Liver (tissue), 9 donors: ENCODE data around the gene ZDHHC18. TPM values are rescaled to one million over a fixed set of nuclear protein-coding genes. Genes with fewer than 3 reads are reported as not detected.
A peak's percentile ranks its signal among the peaks of the same experiment; 100 is the strongest.

ENCODE experiments used
- DNase-seq: peaks from one replicate; pipeline ENCODE4 v3.0.0-alpha.2; 2017; ENCODE audit warnings: low spot score
- H3K27ac ChIP-seq, 2 donors: one replicate each; pipeline ENCODE4 v1.7.0; 2013; ENCODE audit warnings: inconsistent platforms in 2 of 2, low read length in 2 of 2, control low read depth in 1 of 2, low read depth in 1 of 2, mild to moderate bottlenecking in 1 of 2
- H3K27me3 ChIP-seq, 4 donors: one replicate each; pipeline versions ENCODE4 v1.6.1 to v1.7.0; 2013; ENCODE audit warnings: low read length in 3 of 4, inconsistent platforms in 1 of 4, mild to moderate bottlenecking in 1 of 4, moderate library complexity in 1 of 4; ENCODE audit not compliant: control insufficient read depth in 4 of 4, insufficient read depth in 4 of 4
- H3K36me3 ChIP-seq, 4 donors: one replicate each; pipeline versions ENCODE4 v1.6.1 to v1.7.0; 2013; ENCODE audit warnings: low read length in 3 of 4, mild to moderate bottlenecking in 3 of 4, low read depth in 1 of 4, moderate library complexity in 1 of 4; ENCODE audit not compliant: control insufficient read depth in 4 of 4, insufficient read depth in 3 of 4
- H3K4me1 ChIP-seq, 4 donors: one replicate each; pipeline versions ENCODE4 v1.6.1 to v1.7.0; 2013; ENCODE audit warnings: low read length in 3 of 4, mild to moderate bottlenecking in 3 of 4, moderate library complexity in 1 of 4; ENCODE audit not compliant: control insufficient read depth in 4 of 4, insufficient read depth in 4 of 4
- H3K4me3 ChIP-seq, 3 donors: one replicate each; pipeline versions ENCODE4 v1.6.1 to v1.7.0; 2013; ENCODE audit warnings: low read length in 3 of 3, control low read depth in 1 of 3, low read depth in 1 of 3, mild to moderate bottlenecking in 1 of 3
- H3K9ac ChIP-seq, 2 donors: one replicate each; pipeline ENCODE4 v1.7.0; 2013; ENCODE audit warnings: low read length in 2 of 2, mild to moderate bottlenecking in 2 of 2, moderate library complexity in 2 of 2, control low read depth in 1 of 2, low read depth in 1 of 2
- H3K9me3 ChIP-seq, 4 donors: one replicate each; pipeline versions ENCODE4 v1.6.1 to v1.7.0; 2013; ENCODE audit warnings: low read length in 3 of 4; ENCODE audit not compliant: control insufficient read depth in 4 of 4
- CTCF ChIP-seq: fragments of 150-350 bp; IDR thresholded peaks from 2 replicates; pipeline ENCODE4 v1.5.1; 2017; ENCODE audit warnings: improper control_type of control experiment, low read depth, low read length; ENCODE audit not compliant: missing input control
- EGR1 ChIP-seq, 2 donors: IDR thresholded peaks; 2 replicates each; pipeline ENCODE4 v1.6.1; 2016 to 2018; ENCODE audit warnings: antibody characterized with exemption in 2 of 2, low read depth in 2 of 2
- HNF4G ChIP-seq: IDR thresholded peaks from 2 replicates; pipeline ENCODE4 v1.6.1; 2016; ENCODE audit warnings: antibody characterized with exemption
- JUND ChIP-seq, 2 donors: IDR thresholded peaks; 2 replicates each; pipeline ENCODE4 v1.6.1; 2016; ENCODE audit warnings: antibody characterized with exemption in 2 of 2
- RAD21 ChIP-seq, 2 donors: IDR thresholded peaks; 2 replicates each; pipeline ENCODE4 v1.6.1; 2016; ENCODE audit warnings: antibody characterized with exemption in 2 of 2, mild to moderate bottlenecking in 2 of 2
- REST ChIP-seq: IDR thresholded peaks from 2 replicates; pipeline ENCODE4 v1.6.1; 2016; ENCODE audit warnings: antibody characterized with exemption, mild to moderate bottlenecking
- YY1 ChIP-seq: IDR thresholded peaks from 2 replicates; pipeline ENCODE4 v1.6.1; 2016; ENCODE audit warnings: antibody characterized with exemption, mild to moderate bottlenecking
- ZBTB33 ChIP-seq: IDR thresholded peaks from 2 replicates; pipeline ENCODE4 v1.6.1; 2016; ENCODE audit warnings: antibody characterized with exemption
- WGBS: extraction: QIAGEN DNeasy Blood & Tissue Kit; methylation state at CpG from one replicate; pipeline ENCODE4 v1.1.7; 2013; 5-methylcytosine and 5-hydroxymethylcytosine counted together
- polyA plus RNA-seq, 2 donors: library from polyadenylated mRNA; stranded (reverse) in 1 of 2; unstranded in 1 of 2; fragments of 200-250 nt in 1 of 2; fragments of >200 nt in 1 of 2; fragmentation: Nextera tagmentation in 1 of 2; extraction: Ambion mirVana in 1 of 2; gene quantifications; one replicate each; pipeline versions ENCODE4 v1.2.1 to v1.2.3, GENCODE V29; 2013 to 2015
- total RNA-seq, 2 donors: library from RNA; depleted of rRNA; stranded (reverse); fragments of >200 nt; gene quantifications; one replicate each; pipeline ENCODE4 v1.2.3, GENCODE V29; 2014
- TF ChIP-seq, protein P1 (sequence below): IDR thresholded peaks from 2 replicates; pipeline ENCODE4 v1.6.1; 2016; ENCODE audit warnings: antibody characterized with exemption
- donor health status: healthy.
- donor health status: healthy.
- donor health status: healthy.
- donor health status: healthy.
- donor health status: healthy.

The ZDHHC18 gene
- total and polyA plus RNA-seq, 4 donors = 2.6 to 9.2 (median 7.9) TPM

- Histone ChIP-seq H3K9ac (no peak overlapping the region), H3K9me3 (no peaks in the 10 kb centered on the region), H3K4me3 (no peak overlapping the region), H3K36me3 (peaks cover 11 to 57% (median 55%) of the 10 kb centered on the region in 4 donors), H3K4me1 (no peaks in the 10 kb centered on the region), H3K27me3 (no peaks in the 10 kb centered on the region), H3K27ac (no peak overlapping the region)
- WGBS = 91% methylated on average over 5 of the region's 5 CpGs
- TF ChIP-seq, protein P1, sequence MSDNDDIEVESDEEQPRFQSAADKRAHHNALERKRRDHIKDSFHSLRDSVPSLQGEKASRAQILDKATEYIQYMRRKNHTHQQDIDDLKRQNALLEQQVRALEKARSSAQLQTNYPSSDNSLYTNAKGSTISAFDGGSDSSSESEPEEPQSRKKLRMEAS = no peak
- no peak for TF ChIP-seq REST
- TF ChIP-seq YY1 = no peak
- no peak for DNase-seq
These were observed 56.4 kb downstream of the ZDHHC18 start for GRCh38 chr1:26882696-26883463.

DNA sequence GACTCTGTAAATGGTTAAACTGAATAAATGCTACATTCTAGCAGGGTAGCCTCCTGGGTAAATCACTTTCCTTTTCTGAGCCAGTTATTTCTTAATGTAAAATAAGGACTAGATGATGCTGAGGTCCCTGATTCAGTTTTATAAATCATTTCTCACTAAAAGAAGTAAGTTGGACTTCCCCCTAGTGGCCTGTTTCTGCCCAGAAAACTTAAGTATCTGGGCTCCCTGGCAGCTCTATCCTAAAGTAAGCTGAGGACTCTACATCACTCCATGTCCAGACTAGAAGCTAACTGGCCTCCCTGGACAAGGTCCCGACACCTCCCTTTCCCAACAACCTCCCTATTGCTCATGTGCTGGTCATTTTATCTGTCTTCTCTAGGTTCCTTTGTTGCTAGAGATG lies 60.6 kb downstream of the ZDHHC18 start:
- Histone ChIP-seq H3K27me3 (no peaks in the 10 kb centered on the region), H3K27ac (no peak overlapping the region), H3K36me3 (peaks cover 8 to 44% (median 39%) of the 10 kb centered on the region in 4 donors), H3K4me3 (no peak overlapping the region), H3K9me3 (no peaks in the 10 kb centered on the region), H3K9ac (no peak overlapping the region), H3K4me1 (peaks cover 1 to 20% (median 17%) of the 10 kb centered on the region in 4 donors)
- DNase-seq = no peak
- TF ChIP-seq ZBTB33 (no peak), EGR1 (IDR thresholded peaks at IDR 0.05; ENCODE audit: low read depth in 2 of 2) (no peak), CTCF (peak; percentile 23), JUND (IDR thresholded peaks at IDR 0.05) (no peak), HNF4G (no peak), RAD21 (IDR thresholded peaks at IDR 0.05) (peak in 1 of 2 donors; percentile 31)
- 86% methylated on average over 1 of the region's 1 CpG for WGBS
